HG02678 (cell line): Measurements from ENCODE around the gene WWC2.
A peak's percentile ranks its signal among the peaks of the same experiment; 100 is the strongest.
"Not testable (repeated sequence)": the region's sequence is repeated elsewhere in the genome, so short reads cannot be mapped to it uniquely, and the experiment has no call there.

Experiments
- ATAC-seq: cut with Tn5 transposase; IDR thresholded peaks from one replicate; pipeline ENCODE4 v1.9.1; 2021; ENCODE audit warnings: mild to moderate bottlenecking, moderate library complexity; ENCODE audit not compliant: unreplicated experiment

WWC2 gene

DNA sequence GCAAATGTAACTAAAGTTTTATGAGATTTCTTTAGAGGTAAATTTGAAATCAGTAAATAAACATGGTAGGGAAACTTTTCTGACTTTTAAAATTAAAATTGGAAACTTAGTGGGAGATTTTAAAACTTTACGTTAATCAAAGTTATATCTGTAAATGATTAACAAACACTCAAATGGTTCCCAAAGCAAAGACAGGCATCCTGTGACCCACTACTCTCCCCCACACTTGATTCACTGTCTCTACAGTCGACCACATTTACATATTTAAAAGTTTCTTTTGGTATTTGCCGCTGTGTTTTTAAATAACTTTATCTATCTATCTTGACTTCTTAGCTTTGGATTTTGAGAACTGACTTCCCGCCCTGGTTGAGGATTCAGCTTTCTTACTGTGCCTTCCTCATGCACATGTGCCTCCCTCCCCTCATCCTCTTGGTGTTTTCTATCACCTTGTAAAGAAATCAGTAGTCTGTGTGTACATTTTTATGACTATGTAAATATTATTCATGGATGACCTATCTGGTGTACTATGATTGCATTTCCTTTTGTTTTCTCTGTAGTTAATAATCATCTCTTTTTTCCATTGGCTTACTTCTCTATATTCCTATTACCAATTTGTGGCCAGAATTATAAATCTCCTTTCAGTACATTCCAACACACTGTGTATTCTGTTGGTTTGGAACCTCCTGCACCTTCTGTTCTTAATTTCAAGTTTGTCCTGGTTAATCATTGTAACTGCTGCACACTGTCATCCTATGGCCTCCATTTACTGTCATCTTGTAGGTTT is 72.6 kb downstream of the WWC2 start:
- ATAC-seq, result no peak

DNA sequence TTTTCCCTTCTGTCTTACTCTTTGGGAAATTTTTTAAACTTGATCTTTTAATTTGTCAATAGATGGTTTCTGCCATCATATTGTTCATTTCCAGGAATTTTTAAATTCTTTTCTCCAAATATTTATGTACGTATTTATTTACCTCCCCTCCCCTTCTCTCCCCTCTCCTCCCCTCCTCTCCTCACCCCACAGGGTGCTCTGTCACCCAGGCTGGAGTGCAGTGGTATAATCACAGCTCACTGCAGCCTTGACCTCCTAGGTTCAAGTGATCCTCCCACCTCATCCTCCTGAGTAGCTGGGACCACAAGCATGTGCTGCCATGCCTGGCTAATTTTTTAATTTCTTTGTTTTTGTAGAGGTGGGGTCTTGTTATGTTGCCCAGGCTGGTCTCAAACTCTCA is 73.8 kb downstream of the WWC2 start:
- no peak for ATAC-seq

DNA sequence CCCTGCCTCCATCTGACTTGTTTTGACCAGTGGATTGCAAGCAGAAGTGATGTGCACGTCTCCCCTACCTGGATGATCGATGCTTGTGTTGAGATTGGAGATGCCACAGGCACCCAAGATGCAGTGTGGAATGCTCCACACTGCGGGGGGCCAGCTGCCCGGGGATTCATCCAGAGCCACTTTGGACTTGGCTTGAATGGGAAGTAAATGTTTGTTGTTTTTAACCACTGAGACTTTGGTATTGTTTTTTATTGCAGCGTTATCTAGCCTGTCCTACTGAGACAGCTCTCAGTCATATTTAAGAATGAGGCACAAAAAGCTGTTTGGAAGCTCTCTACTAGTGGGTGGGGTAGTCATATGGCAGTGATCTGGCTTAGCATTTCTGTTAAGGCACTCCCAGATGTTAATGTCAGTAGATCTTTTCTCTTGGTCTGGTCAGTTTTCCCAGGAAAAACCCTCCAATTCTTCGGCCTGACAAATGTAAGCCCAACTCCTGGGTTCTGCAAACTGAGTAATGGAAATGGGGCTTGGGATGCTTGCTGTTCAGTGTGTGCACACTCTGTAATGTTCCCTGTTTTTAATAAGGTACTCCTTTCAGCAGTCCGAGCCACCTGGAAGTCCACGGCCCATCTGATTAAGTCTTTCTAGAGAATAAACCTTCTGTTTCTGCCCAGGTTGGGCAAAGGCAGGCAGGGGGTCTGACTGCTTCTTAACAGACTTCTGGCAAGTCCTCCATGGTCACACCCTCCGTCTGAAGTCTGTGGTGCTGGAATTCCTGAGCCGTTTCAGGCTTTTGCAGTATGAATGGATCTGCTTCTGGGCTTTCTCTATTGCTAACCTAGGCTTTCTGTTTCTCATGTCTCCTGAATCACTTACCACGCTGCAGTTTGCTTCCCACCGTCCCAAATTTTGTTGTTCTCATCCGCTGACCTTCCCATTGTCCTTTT is 74.8 kb downstream of the WWC2 start:
- ATAC-seq, result no peak

DNA sequence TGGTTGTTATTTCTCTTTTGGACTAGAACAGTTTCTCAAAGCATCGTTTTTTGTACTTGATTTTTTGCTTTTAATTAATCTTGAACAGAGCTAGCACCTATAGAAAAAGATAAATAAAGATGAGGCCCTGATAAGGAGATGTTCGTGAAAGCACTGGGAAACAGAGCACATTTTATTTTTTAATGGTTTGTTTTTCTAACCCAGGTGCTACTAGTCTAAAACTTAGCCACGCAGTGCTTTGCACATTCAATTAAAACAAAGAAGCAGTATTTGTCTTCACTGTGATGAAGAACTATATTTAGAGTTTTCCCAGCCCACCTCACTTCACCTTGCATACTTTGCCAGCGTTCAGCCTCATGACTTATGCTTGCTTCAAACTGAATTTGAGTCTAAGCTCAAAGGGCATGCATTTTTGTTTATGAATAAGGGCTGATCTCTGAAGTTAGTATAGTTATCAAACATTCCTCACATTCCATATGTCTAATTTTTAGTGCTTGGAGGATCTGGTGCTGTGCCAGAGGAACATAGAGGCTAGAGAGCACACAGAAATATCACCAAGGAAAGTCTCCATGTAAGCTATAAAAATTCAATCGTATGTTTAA is 76.7 kb downstream of the WWC2 start:
- no peak for ATAC-seq

DNA sequence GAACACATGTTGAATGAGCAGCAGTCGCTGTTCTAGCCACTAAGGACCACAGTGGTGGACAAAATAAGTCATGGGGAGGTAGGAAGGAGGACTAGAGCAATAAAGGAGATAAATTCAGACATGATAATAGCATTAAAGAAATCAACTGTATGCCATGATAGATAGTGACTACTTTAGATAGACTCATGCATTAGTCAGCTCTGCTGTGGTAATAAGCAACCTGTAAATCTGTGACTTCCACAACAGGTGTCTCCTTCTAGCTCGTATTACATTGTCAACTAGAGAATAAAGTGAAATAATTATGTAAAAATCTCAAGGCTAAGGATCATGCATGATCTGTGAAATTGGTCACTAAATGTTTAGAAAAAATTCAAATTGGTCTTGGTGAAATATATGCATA is 77.9 kb downstream of the WWC2 start:
- no peak for ATAC-seq

DNA sequence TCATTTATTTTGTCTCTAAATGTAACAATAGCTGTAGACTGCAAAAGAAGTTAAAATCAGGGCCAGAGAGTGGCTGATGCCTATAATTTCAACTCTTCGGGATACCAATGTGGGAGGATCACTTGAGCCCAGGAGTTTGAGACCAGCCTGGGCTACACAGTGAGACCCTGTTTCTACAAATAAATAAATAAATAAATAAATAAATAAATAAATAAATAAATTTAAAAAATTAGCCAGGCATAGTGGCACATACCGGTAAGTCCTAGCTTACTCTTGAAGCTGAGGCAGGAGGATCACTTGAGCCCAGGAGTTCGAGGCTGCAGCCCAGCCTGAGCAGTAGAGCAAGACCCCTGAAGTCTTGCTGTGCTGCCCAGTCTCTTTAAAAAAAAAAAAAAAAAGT is 79.1 kb downstream of the WWC2 start:
- ATAC-seq, result no peak

DNA sequence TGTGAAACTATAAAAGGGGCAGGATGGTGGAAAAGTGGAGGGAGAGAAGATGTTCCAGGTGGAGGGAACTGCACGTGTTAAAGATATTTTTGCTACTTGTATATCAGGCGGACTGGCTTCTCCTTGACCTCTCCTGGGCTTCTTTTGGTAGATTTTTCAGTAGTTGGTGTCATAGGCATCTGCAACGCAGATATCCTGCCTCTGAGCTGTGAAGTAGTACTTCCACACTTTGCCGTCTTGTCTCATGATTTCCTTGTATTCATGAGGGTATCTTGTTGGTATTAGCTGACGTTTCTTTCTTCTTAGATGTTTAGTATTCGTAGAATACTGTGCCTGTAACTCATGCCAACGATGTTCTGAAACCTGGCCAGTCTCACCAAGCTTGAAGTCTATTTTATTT is 81.0 kb downstream of the WWC2 start:
- ATAC-seq, result no peak

DNA sequence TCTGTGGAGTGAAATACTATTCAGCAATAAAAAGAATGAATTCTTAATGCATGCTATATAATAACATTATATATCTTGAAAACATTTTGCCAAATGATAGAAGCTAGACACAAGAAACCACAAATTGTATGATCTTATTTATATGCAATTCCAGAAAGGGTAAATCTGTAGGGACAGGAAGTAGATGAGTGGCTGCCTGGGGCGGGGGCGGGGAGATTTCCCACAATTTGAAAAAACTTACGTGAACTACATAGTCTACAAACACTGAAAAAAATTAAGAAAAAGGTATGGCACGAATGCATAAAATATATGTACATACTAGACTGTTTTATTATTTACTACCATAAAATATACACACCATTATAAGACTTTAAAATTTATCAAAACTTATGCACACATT is 81.6 kb downstream of the WWC2 start:
- no peak for ATAC-seq

DNA sequence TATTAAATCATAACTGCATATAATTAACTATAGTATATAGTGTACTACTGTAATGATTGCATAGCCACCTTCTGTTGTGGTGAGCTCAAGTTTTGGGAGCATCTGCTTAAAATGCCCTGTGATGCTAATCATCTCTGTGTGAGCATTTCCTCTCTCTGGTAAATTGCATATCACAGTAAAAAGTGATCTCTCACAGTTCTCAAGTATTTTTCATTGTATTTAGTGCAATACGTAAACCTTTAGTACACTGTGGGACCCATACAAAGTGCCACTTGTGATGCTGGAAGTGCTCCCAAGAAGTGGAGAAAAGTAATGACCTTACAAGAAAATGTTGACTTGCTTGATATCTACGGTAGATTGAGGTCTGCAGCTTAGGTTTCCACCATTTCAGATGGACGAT is 82.0 kb downstream of the WWC2 start:
- no peak for ATAC-seq

DNA sequence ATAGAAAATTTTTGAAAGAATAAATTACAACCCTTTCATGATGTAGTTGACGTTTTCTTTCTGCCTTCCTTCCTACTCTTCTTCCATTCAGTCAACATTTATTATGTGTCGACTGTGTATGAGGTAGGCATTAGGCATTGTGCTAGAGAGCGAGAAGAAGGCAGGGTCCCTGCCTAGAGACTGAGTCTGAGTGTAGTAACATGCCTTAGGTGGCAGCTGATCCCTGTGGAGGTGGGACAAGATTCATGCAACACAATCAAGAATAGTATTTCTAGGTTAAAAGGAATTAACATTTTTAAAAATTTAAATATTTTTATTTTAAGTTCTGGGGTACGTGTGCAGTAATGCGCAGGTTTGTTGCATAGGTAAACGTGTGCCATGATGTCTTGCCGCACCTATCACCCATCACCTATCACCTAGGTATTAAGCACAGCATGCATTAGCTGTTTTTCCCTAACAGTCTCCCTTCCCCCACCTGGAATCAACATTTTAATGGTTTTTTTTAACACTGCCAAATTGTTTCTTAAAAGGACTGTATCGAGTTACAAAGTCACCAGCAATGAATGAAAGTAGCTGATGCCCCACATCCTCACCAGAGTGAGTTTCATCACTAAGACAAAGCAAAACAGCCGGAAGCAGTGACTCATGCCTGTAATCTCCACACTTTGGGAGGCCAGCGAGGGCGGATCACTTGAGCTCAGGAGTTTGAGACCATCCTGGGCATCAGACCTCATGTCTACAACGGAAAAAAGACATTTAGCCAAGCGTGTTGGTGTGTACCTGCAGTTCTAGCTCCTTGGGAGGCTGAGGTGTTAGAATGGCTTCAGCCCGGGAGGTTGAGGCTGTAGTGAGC is 84.0 kb downstream of the WWC2 start:
- ATAC-seq, result no peak

DNA sequence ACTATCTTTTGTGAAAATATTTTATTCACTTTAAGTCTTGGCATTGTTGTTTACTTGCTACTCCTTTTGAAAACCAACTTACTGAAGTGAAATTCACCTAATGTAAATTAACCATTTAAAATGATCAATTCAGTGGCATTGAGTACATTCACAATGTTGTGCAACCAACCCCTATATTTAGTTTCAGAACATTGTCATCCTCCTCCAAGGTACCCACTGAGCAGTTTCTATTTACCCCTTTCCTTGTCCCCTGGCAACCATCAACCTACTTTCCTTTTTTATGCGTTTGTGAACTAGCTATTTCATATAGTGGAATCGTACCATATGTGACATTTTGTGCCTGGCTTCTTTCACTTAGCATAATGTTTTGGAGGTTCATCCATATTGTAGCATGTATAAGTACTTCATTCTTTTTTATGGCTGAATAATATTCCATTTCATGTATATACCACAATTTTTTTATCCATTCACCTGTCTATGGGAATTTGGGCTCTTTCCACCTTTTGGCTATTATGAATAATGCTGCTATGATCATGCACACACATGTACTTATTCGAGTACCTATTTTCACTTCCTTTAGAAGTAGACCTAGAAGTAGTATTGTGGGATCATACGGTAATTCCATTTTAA is 85.0 kb downstream of the WWC2 start:
- no peak for ATAC-seq

DNA sequence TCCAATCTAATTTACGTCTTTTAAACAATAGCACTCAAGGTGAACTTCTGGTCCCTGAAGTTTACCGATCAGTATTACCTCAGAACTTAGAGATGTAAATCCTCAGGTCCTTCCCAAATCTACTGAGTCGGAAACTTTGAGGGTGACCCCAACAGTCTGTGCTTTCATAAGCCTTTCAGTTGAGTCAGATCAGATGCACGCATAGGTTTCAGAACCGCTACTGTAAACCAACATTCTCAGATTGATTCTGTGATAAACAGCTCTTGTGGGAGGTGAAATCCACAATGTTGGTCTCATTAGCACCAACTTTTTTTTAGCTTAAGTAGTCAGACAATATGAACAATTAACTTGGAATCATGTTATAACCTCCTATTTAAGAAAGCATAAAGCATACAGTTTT is 86.0 kb downstream of the WWC2 start:
- ATAC-seq, result peak; percentile 75

DNA sequence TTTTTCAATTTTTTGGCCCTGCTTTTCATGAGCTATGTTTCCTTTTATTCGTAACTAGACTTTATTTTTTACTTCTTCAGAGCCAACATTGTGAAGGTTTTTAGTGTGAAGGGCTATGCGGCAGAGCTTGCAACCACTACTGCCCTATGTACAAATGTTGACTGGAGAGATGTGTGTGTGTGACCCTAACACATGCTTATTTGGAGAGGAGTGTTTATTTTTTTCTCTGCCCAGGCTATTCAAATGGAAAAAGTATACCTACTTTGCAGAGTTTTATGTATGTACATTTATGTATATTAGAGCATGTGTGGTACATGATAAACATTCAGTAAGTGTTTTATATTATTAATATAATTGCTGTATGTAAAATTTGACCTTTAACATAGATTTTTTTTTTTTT is 86.5 kb downstream of the WWC2 start:
- no peak for ATAC-seq

DNA sequence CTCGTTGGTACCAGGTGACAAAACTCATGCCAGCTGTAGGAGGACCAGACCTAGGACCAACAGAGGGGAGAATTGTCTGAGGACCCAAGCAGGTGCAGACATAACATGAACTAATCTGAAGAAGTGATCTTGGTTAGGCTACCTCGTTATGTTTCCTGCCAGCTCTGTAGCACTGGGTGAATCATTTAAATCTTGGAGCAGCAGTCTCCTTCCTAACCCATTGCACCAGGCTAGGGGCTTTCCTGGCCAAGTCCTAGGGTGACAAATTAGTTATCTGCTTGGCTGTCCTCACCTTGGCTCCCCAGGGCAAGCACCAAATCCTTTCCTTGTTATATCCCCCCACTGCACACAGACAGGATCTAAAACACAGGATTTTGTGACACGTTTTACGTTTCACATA is 87.8 kb downstream of the WWC2 start:
- ATAC-seq, result no peak

DNA sequence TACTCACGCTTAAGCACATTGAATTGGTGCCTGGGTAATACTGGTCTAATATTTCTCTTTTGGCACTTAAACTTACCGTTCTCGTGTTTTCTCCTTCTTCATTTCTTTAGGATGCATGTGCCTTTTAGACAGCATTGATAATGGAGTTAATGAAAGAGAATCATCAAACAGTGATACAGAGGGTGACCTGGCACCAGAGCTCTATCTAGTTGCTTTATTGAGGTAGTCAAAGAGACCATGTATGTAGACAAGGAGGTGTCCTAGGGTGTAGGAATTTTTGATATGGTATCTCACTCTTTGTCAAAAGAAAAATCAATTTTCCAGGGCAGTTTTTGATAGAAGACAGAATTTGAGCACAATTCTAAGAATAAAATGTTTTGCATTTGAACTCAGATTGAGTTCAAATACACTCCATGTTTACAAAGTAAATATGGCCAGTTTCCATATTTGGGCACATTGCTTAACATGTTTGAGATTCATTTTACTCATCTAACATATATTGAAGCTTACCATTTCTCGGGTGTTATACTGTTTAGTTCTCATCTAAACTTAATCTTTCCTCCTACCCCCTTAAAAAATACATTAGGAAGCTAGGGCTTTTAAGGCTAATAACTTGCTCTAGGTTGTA is 92.0 kb downstream of the WWC2 start:
- ATAC-seq, result no peak

DNA sequence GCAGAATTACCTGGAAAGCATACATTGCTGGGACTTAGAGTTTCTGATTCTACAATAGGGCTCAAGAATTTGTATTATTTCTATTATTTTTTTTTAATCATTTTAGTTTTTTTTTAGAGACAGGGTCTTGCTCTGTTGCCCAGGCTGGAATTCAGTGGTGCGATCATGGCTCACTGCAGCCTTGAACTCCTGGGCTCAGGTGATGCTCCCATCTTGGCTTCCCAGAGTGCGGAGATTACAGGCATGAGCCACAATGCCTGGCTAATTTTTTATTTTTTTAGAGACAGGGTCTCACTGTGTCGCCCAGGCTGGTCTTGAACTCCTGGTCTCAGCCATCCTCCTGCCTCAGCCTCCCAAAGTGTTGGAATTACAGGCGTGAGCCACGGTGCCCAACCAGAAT is 92.6 kb downstream of the WWC2 start:
- no peak for ATAC-seq

DNA sequence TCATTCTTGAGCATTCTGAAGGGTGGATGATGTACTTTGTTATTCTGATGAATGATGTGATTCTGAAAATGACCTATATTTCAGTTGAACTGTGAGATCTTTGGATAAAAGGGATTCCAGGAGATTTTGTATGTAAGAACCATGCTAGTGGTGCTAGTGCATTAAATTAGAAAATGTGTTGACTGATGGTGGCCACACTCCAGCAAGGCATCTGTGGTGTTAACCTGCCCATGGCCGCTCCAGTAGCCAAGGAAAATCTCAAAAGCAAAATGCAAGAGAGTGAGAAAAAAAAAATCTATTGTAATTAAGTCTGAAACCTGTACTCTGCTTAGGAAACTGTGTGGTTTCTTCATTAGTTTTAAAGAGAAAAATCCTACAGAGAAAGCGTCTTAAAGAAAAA is 93.5 kb downstream of the WWC2 start:
- ATAC-seq, result no peak

DNA sequence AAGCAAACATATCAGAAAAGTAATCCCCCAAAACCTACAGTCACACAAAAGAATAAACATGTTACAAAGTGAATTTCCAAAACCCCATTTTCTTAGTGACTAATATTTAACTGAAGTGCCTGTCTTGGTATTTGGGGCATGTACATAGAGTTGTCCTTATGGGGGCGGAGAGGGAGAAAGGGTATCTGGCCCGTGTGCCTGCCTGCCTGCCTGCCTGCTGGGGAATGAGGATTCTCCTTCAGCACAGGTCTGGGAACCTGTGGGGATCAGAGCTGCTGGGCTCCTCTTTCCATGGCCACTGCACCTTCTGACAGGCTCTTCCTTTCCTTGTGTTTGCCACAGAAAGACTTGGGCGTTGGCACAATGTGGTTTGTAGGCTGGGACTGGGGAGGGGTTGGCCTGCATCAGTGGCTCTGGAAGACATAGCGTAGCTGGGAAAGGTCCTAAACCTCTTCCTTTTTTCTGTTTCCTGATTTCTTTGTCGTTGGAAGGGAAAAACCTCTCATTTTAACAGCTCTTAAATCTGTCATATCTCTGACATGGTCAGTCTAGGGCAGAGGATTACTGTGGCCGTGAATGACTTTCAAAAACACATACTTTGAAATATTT is 94.8 kb downstream of the WWC2 start:
- not testable (repeated sequence) for ATAC-seq

DNA sequence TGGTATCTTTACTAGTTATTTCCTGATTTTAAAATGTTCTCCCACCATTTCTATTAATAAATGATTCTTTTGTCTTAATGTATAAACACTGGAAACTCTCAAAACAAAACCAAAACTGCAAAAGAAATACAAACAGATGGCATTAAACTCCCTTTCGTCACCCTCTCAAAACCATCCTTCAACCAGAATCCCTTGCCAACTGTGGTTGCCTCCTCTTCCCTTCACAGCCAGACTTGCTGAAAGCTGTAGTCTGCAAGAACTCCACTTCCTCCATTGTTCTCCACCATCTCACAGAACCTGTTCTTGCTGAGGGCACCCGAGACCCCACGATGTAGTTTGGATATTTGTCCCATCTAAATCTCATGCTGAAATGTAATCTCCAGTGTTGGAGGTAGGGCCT is 96.5 kb downstream of the WWC2 start:
- no peak for ATAC-seq

DNA sequence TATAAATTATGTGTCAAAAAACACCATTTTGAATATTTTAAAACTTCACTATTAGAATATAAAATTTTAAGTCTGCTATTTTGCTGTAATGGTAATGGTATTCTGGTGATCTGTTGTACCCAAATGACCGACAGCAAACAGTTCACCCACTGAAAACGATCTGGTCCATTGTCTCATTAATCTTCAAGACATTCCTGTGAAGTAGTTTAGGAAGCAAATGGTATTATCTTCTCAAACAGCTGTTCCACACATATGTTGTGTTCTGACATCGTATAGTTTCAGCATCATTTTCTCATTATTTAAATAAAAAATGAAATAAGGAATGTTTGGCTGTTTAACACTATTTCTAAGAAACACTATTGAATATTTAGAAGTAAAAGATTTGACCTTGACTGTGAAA is 98.1 kb downstream of the WWC2 start:
- no peak for ATAC-seq
